ENCODE results near the gene PRR19.

Gene PRR19

DNA sequence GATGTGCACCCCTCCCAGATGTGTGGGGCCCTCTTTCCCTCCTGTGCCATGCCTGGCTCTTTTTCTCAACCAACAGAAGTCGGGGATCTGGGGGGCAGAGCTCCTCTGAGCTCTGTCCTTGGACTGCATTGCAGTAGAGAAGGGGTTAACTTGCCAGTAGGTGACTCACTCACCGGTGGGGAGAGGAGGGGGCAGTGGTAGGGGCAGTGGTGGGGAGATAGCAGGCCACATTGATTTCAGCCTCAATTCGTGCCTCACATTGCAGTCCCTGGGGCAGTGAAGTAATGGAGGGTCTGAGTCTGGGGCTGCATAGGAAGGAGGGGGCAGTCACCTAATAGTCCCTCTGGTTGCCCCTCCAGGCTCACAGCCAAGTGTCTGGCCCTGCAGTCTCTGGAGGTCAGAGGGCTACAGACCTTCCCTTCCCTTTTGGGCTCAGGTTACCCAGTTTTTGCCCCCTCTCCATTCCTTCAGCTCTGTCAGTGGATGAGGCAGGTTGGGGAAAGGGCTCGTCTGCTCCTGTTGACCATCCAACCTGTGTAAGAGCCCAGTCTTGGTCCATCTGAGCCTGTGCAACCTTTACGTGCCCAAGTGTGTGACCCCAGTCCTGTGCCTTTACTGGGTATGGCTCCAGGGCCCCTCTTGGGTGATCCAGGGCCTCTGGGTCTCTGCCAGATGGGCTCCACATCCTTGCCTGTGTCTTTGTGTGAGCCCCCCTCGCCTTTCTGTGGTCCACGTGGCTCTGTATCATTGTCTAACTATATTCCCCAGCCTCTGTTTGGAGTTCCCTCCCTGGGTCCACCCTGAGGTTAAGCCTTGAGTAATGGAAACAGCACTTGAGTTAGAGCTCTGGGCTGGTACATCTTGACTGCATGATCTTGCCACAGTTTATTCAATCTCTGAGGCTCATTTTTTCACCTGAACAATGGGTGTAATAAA is 19.8 kb upstream of the PRR19 start:
- no peak for DNase-seq (ENCODE audit: low read depth)
- H3K4me3 ChIP-seq (ENCODE audit: low read depth, low read length): no peak overlapping the region
- TF ChIP-seq, protein P1, sequence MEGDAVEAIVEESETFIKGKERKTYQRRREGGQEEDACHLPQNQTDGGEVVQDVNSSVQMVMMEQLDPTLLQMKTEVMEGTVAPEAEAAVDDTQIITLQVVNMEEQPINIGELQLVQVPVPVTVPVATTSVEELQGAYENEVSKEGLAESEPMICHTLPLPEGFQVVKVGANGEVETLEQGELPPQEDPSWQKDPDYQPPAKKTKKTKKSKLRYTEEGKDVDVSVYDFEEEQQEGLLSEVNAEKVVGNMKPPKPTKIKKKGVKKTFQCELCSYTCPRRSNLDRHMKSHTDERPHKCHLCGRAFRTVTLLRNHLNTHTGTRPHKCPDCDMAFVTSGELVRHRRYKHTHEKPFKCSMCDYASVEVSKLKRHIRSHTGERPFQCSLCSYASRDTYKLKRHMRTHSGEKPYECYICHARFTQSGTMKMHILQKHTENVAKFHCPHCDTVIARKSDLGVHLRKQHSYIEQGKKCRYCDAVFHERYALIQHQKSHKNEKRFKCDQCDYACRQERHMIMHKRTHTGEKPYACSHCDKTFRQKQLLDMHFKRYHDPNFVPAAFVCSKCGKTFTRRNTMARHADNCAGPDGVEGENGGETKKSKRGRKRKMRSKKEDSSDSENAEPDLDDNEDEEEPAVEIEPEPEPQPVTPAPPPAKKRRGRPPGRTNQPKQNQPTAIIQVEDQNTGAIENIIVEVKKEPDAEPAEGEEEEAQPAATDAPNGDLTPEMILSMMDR (IDR thresholded peaks at IDR 0.05; ENCODE audit: control insufficient read depth, extremely low read depth, insufficient read depth): no peak

DNA sequence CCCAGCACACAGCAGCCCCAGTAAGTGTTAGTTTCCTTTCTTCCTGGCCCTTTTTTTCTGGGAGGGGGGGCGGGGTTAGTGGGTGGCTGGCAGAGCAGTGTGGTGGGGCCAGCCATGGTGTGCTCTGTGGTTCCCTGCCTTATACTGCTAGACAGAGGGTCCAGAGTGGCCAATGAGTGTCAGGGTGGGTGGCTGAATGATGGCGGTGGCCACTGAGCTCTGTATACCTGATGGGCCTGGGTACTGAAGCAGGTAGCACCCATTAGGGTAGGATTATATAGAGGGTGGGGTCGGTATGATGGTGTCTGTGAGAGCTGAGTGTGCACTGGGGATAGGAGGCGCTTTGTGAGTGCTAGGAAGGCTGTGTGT is 19.1 kb upstream of the PRR19 start:
- DNase-seq (ENCODE audit: low read depth): no peak
- TF ChIP-seq, protein P1 (IDR thresholded peaks at IDR 0.05; ENCODE audit: control insufficient read depth, extremely low read depth, insufficient read depth): no peak
- no peak overlapping the region for H3K4me3 ChIP-seq (ENCODE audit: low read depth, low read length)

DNA sequence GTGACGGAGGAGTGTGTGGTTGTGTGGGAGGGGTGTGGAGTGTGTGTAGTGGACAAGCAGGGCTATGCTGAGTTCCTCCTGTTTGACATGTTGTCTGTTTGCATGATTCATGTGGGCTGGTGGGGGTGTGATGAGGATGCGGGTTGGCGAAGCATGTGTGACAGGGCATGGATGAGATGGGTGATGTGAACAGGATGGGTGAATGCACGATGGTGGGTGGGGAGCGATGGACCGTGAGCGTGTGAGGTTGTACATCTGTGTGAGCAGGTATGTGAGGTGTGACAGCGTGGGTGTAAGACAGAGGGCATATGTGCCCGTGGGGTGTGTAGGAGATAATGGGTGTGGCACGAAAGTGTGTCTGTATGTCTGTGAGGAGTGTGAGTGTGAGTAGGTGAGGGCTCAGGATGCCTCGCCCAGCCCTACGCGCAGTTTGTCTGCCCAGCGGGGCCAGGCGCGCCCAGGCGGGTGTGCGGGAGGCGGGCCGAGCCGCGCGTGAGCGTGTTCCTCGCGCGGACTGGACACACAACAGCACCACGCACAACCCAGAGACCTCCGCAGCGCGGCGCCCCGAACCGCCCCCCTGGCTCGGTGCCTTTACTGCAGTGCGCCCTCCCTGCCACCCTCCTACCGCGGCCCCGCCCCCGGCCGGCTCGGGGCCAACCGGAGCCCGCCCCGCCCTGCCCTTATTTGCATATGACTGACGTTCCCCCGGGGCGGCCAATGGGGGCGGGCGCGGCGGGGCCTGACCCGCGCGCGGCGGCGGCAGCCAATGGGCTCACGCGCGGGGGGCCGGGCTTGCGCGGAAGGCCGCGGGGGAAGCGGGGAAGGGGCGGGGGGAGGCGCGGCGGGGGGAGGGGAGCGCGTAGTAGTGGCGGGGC is 18.5 kb upstream of the PRR19 start:
- TF ChIP-seq, protein P1 (IDR thresholded peaks at IDR 0.05; ENCODE audit: control insufficient read depth, extremely low read depth, insufficient read depth): no peak
- H3K4me3 ChIP-seq (ENCODE audit: low read depth, low read length): peak overlapping the region; percentile 44
- DNase-seq (ENCODE audit: low read depth): no peak

DNA sequence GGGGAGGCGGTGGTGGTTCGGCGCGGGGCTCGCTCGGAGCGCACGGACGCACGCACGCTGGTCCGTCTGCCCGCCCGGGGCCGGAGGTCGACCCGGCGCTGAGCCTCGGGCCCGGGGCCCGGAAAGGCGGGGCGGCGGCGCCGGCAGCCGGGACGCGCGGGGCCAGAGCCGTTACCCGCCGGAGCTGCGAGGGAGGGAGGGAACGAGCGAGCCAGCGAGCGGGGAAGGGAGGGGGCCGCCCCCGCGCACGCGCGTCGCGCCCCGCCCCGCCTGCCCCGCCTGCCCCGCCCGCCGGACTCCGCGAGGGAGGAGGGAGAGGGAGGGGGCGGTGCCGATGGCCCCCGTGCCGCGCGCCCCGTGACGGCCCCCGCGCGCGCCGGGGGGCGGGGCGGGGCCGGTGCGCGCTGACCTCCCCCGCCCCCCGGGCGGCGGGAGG is 17.8 kb upstream of the PRR19 start:
- H3K4me3 ChIP-seq (ENCODE audit: low read depth, low read length): no peak overlapping the region
- no peak for DNase-seq (ENCODE audit: low read depth)
- TF ChIP-seq, protein P1 (IDR thresholded peaks at IDR 0.05; ENCODE audit: control insufficient read depth, extremely low read depth, insufficient read depth): no peak

DNA sequence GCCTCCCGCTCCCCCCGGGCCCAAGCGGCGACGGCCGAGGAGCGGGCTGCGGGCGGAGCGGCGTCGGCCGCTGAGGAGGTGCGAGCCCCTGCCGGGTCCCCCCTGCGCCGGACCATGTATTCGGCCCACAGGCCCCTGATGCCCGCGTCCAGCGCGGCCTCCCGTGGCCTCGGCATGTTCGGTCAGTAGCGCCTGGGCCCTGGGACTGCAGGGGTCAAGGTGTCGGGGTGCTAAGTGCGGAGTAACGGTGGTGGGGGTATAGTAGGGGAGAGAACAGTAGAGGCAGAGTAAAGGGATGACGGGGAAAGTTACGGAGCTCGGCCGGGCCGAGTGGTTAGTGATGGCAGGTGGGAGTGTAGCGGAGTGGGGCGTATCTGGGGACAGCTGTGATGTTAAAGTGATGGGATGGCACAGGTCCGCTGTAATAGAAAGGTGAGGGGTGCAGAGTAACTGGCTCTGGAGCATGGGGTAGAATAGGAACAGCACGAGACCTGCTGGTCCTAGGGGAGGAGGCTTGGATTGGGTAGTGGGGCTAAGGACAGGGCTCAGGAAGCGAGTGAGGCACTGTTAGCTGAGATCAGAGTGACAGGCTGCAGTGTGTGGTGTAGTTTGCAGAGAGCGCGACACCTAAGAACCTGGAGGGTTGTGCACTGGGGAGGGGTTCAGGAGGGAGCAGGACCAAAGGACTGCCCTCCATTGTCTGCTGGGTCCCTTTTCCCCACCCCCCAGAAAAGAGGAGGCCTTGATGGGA is 17.2 kb upstream of the PRR19 start:
- TF ChIP-seq, protein P1 (IDR thresholded peaks at IDR 0.05; ENCODE audit: control insufficient read depth, extremely low read depth, insufficient read depth): no peak
- no peak for DNase-seq (ENCODE audit: low read depth)
- peak overlapping the region; percentile 57 for H3K4me3 ChIP-seq (ENCODE audit: low read depth, low read length)

DNA sequence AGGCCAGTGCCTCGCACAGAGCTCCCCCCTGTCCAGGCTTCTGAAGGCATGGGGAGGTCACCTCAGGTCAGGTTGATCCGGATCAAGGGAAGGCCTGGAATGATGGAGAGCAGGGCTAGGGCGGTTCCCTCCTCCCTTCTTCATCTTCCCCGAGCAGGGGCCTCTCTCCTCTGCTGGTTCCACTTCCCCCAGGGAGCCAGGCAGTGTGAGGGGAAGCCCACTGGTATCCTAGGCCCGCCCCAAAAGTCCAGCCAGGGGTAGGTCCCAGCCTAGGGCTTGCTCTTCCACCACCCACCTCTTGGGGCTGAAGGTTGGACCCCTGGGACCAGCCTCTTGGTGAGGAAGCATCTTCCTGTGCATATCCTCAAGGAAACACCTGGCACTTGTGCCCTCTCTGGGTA is 16.4 kb upstream of the PRR19 start:
- DNase-seq (ENCODE audit: low read depth): no peak
- TF ChIP-seq, protein P1 (IDR thresholded peaks at IDR 0.05; ENCODE audit: control insufficient read depth, extremely low read depth, insufficient read depth): no peak
- H3K4me3 ChIP-seq (ENCODE audit: low read depth, low read length): peak overlapping the region; percentile 57; the same call in 1 of the 2 replicates
